Right lobe of liver (tissue), 4 donors: ENCODE measurements around the gene CCNK.

ENCODE experiments used
- CTCF ChIP-seq, 4 donors: fragments of 200-600 bp in 3 of 4; fragments of 450-650 bp in 1 of 4; IDR thresholded peaks; one replicate each; pipeline versions ENCODE4 v1.5.1 to v1.8.0; 2016 to 2022; ENCODE audit warnings: antibody characterized with exemption in 4 of 4, mild to moderate bottlenecking in 2 of 4
- POLR2A ChIP-seq: fragments of 450-650 bp; IDR thresholded peaks from one replicate; pipeline ENCODE4 v1.6.1; 2017; ENCODE audit warnings: antibody characterized with exemption, mild to moderate bottlenecking
- donor health status: DM: no; HTN: no; CAD: no.
- donor health status: DM: no; HTN: no; CAD: no.
- donor health status: DM: no; HTN: yes; CAD: no.

GRCh38 chr14:99543370-99543769 is 62.2 kb downstream of the CCNK start:
- TF ChIP-seq POLR2A (no peak), CTCF (IDR thresholded peaks at IDR 0.05) (no peak)
